GM21619 (cell line): ENCODE measurements around the gene PCSK4.

ENCODE experiments used
- ATAC-seq: cut with Tn5 transposase; IDR thresholded peaks from one replicate; pipeline ENCODE4 v1.9.1; 2021; ENCODE audit not compliant: unreplicated experiment

Gene PCSK4

DNA sequence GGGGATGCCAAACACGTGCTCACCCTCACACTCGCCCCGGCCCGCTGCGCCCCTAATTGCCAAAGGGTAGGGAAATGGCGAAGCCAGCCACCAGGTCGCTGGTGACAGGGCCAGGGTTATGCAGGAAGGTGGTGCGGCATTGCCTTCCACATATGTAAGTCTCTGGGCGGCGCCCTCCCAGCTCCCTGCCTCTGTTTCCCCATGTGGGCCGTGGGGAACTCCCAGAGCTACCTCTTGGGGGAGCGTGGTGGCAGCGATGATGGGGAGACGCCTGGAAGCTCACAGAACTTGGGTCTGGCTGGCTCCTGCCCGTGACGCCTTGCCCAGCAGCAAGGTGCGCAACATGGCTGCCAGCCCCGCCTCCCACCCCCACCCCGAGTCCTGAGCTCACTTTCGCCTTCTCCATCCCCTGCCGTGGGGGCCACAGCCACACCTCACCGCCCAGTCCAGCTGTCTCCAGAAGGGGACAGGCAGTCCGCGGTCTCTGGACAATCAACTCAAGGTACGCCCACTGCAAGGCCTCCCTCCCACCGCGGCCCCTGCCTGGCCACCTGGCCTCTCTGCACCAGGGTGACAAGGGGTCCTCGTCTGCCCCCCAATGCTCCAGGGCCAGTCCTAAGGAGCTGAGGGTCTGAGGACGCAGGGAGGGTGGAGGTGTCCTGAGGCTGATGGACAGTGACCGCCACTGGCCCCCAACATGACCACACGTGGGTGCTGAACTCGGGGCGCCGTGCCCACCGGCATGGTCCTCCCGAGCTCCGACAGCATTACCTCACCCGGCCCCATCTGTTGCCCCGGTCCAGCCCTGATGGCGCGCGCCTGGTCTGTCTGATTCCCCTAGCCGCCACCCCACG, 17.7 kb downstream of the PCSK4 start:
- no peak for ATAC-seq

DNA sequence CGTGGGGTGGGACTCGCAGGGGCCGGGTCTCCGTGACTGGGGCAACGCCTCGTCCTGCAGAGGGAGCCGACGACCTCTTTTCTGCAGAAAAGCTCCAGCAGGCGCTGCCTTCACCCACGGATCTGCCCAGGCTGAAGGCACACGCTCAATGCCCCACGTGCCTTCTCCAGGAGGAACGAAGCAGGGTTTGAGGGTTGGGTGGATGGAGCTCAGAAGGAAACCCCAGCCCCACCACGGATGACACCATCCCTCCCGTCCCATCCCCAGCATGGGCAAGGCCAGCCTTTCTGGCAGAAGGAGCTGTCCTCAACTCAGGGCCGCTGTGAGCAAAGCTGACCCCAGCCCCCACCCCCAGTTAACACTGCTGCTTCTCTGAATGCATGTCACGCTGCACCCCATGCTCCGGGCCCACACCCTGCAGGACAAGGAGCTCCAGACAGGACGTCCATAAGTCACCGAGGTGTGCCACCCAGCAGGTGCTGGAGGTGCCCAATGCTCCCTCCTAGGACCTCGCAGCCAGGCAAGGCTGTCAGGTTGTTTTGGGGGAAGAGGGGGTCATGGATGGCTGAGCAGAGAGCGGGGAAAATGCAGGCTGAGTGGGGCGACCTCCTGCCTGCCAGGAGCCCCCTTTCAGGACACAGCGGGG, 18.5 kb downstream of the PCSK4 start:
- no peak for ATAC-seq

DNA sequence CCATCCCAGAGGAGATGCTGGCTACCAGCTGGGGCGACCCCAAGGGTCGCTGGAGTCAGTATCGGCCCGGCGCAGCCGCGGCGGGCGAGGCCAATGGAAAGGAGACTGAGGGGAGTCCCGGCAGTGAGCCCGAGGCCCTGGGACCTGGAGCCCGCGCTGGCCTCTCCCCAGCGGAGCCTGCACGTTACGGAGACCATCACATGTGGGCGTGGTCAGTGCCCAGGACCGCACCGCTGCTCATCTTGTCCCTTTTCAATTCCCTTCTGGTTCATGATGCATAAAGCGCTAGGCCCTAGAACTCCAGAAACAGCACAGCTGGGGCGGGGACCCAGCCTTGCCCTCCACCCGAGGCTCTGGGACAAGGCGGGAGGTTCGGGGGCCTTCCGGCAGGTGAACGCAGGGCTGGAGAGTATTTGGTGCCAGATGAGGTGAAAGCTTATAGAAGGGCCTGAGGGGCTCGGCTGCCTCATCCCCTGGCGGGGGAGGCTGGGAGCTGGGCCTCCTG, 19.1 kb downstream of the PCSK4 start:
- no peak for ATAC-seq

GRCh38 chr19:1470305-1471009, 19.7 kb downstream of the PCSK4 start:
- ATAC-seq = no peak

DNA sequence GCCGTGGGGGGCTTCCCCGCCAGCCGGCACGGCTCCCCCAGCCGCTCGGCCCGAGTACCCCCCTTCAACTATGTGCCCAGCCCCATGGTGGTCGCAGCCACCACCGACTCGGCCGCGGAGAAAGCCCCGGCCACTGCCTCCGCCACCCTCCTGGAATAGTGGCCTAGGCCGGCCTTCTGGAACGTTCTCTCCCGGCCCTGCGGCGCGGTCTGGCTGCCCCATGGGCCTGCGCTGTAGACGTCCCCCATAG, 20.2 kb downstream of the PCSK4 start:
- ATAC-seq = no peak

DNA sequence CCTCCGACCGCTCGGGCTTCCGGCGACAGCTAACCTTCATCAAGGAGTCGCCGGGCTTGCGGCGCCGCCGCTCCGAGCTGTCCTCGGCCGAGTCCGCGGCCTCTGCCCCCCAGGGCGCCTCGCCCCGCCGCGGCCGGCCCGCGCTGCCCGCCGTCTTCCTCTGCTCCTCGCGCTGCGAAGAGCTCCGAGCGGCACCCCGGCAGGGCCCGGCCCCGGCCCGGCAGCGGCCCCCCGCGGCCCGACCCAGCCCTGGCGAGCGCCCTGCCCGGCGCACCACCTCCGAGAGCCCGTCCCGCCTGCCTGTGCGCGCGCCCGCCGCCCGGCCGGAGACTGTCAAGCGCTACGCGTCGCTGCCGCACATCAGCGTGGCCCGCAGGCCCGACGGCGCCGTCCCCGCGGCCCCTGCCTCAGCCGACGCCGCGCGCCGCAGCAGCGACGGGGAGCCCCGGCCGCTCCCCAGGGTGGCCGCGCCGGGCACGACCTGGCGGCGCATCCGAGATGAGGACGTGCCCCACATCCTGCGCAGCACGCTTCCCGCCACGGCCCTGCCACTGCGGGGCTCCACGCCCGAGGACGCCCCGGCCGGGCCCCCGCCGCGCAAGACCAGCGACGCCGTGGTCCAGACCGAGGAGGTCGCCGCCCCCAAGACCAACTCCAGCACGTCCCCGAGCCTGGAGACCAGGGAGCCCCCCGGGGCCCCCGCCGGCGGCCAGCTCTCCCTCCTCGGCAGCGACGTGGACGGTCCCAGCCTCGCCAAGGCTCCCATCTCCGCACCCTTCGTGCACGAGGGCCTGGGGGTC, 20.7 kb downstream of the PCSK4 start:
- no peak for ATAC-seq

GRCh38 chr19:1468821-1469254, 21.3 kb downstream of the PCSK4 start:
- ATAC-seq = no peak

DNA sequence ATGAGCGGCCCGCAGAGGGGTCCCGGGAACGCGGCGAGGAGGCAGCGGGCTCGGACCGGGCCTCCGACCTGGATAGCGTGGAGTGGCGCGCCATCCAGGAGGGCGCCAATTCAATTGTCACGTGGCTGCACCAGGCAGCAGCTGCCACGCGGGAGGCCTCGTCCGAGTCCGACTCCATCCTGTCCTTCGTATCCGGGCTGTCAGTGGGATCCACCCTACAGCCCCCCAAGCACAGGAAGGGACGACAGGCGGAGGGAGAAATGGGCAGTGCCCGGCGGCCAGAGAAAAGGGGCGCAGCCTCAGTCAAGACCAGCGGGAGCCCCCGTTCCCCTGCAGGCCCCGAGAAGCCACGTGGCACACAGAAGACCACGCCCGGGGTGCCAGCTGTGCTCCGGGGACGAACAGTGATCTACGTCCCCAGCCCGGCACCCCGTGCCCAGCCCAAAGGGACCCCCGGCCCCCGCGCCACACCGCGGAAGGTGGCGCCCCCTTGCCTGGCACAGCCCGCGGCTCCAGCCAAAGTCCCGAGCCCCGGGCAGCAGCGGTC, 21.8 kb downstream of the PCSK4 start:
- no peak for ATAC-seq

DNA sequence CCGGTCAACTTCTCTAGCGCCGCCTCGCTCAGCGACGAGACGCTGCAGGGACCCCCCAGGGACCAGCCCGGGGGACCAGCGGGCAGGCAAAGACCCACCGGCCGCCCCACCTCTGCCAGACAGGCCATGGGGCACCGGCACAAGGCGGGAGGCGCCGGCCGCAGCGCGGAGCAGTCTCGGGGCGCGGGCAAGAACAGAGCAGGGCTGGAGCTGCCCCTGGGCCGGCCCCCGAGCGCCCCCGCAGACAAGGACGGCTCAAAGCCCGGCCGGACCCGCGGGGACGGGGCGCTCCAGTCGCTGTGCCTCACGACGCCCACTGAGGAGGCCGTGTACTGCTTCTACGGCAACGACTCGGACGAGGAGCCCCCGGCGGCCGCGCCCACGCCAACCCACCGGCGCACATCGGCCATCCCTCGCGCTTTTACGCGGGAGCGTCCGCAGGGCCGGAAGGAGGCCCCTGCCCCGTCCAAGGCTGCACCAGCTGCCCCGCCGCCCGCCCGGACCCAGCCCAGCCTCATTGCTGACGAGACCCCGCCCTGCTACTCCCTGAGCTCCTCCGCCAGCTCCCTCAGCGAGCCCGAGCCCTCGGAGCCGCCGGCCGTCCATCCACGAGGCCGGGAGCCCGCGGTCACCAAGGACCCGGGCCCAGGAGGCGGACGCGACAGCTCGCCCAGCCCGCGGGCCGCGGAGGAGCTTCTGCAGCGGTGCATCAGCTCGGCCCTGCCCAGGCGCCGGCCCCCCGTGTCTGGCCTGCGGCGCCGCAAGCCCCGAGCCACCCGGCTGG, 22.5 kb downstream of the PCSK4 start:
- ATAC-seq = no peak

DNA sequence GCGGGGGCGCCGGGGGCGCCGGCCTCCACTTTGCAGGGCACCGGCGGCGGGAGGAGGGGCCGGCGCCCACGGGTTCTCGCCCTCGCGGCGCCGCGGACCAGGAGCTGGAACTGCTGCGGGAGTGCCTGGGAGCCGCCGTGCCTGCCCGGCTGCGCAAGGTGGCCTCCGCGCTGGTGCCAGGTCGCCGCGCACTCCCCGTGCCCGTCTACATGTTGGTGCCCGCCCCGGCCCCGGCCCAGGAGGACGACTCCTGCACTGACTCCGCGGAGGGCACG, 23.0 kb downstream of the PCSK4 start:
- no peak for ATAC-seq

DNA sequence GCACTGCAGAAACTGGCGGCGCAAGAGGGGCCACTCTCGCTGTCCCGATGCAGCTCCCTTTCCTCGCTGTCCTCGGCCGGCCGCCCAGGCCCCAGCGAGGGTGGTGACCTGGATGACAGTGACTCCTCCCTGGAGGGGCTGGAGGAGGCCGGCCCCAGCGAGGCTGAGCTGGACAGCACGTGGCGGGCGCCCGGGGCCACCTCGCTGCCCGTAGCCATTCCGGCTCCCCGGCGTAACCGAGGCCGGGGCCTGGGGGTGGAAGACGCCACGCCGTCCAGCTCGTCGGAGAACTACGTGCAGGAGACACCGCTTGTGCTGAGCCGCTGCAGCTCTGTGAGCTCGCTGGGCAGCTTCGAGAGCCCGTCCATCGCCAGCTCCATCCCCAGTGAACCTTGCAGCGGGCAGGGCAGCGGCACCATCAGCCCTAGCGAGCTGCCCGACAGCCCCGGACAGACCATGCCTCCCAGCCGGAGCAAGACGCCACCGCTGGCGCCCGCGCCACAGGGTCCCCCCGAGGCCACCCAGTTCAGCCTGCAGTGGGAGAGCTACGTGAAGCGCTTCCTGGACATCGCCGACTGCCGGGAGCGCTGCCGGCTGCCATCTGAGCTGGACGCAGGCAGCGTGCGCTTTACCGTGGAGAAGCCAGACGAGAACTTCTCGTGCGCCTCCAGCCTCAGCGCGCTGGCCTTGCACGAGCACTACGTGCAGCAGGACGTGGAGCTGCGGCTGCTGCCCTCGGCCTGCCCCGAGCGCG, 23.5 kb downstream of the PCSK4 start:
- ATAC-seq = no peak

DNA sequence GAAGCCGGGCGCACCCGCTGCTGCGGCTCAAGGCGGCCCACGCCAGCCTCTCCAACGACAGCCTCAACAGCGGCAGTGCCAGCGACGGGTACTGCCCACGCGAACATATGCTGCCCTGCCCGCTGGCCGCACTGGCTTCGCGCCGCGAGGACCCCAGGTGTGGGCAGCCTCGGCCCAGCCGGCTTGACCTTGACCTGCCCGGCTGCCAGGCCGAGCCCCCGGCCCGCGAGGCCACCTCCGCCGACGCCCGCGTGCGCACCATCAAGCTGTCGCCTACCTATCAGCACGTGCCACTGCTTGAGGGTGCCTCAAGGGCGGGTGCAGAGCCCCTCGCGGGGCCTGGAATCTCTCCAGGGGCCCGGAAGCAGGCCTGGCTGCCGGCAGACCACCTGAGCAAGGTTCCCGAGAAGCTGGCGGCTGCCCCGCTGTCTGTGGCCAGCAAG, 24.1 kb downstream of the PCSK4 start:
- no peak for ATAC-seq

GRCh38 chr19:1465191-1466016, 24.7 kb downstream of the PCSK4 start:
- no peak for ATAC-seq

DNA sequence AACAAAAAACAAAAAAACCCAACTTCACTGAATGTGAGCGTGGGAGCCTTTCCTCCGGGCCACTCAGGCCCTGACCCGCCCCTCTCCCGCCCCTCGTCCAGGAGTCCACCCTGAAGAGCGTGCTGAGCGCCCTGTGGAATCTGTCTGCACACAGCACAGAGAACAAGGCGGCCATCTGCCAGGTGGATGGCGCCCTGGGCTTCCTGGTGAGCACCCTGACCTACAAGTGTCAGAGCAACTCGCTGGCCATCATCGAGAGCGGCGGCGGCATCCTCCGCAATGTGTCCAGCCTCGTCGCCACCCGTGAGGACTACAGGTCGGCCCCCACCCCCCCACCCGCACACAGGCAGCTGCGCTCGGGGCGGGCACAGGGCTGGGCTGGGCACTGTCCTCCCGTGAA, 28.3 kb downstream of the PCSK4 start:
- no peak for ATAC-seq

DNA sequence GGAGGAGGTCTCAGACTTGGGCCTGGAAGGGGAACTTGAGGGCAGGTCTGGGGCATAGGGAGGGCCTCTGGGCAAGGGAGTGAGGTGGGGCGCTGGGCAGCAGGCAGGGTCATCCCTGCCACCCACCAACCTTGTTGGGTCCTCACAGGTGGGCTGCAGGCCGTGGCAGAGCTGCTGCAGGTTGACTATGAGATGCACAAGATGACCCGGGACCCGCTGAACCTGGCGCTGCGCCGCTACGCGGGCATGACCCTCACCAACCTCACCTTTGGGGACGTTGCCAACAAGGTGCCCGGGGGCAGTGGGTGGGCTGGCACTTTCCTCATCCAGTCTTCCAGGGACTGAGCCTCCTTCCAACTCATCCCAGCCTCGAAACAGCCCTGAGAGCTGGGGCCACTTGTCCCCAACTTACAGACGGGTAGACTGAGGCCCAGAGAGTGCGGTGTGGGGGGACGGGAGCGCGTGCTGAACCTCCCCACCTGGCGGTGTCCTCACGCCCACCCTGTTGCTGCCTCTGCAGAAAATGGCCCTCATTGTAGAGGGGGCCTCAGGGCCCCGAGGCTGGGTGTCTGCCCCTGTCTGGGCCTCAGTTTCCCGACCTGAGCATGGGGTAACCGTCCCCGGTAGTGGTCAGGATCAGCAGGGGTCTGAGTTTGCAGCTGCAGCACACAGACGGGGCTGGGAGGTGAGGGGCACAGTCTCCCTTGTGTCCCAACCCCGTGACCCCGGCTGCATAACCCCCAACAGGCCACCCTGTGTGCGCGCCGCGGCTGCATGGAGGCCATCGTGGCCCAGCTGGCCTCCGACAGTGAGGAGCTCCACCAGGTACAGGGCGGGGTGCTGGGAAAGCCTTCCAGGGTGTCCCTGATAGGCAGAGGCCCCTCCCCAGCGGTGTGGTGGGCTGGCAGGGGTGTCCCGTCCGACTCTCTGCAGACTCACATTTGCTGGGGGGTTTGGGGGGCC, 29.8 kb downstream of the PCSK4 start:
- no peak for ATAC-seq

- no peak for ATAC-seq
Measured at GRCh38 chr19:1459479-1459878, 30.7 kb downstream of the PCSK4 start.

GRCh38 chr19:1457892-1458291, 32.3 kb downstream of the PCSK4 start:
- no peak for ATAC-seq
